Measurements from ENCODE around the gene OSCAR. TPM values are rescaled to one million over a fixed set of nuclear protein-coding genes. Genes with fewer than 3 reads are reported as not detected.

OSCAR gene
- total and polyA plus RNA-seq, 4 donors = 4.4 to 77.4 (median 49.4) TPM

- no peak for TF ChIP-seq CTCF (IDR thresholded peaks at IDR 0.05; ENCODE audit: control extremely low read depth, extremely low read depth)
- H3K9me3 ChIP-seq (ENCODE audit: control insufficient read depth in 4 of 4, insufficient read depth in 3 of 4, low read length in 3 of 4) = no peaks in the 10 kb centered on the region
- ATAC-seq (ENCODE audit: insufficient read depth, low FRiP score) = no peak
- H3K36me3 ChIP-seq (ENCODE audit: control insufficient read depth in 4 of 4, insufficient read depth in 4 of 4, low read length in 4 of 4) = peaks cover 8 to 49% (median 14%) of the 10 kb centered on the region in 4 donors
- no peak for DNase-seq
- no peak overlapping the region for H3K9ac ChIP-seq (ENCODE audit: insufficient read depth in 1 of 2, low read length in 2 of 2)
- H3K27ac ChIP-seq (ENCODE audit: low read depth in 1 of 2, low read length in 1 of 2) = no peak overlapping the region
- no peaks in the 10 kb centered on the region for H3K27me3 ChIP-seq (ENCODE audit: control insufficient read depth in 3 of 3, insufficient read depth in 3 of 3, low read length in 2 of 3)
- H3K4me1 ChIP-seq (ENCODE audit: control insufficient read depth in 5 of 5, insufficient read depth in 5 of 5, low read length in 5 of 5) = peaks cover 0 to 6% (median 0%) of the 10 kb centered on the region in 5 donors
- H3K4me3 ChIP-seq = no peak overlapping the region
- WGBS, 2 donors = 85 to 87% methylated on average over 21 of the region's 21 CpGs
These were observed 7.4 kb upstream of the OSCAR start for GRCh38 chr19:54107876-54108490.

- Histone ChIP-seq H3K9me3 (ENCODE audit: control insufficient read depth in 4 of 4, insufficient read depth in 3 of 4, low read length in 3 of 4) (no peaks in the 10 kb centered on the region), H3K4me1 (ENCODE audit: control insufficient read depth in 5 of 5, insufficient read depth in 5 of 5, low read length in 5 of 5) (peaks cover 0 to 6% (median 0%) of the 10 kb centered on the region in 5 donors), H3K9ac (ENCODE audit: insufficient read depth in 1 of 2, low read length in 2 of 2) (no peak overlapping the region), H3K4me3 (no peak overlapping the region), H3K27me3 (ENCODE audit: control insufficient read depth in 3 of 3, insufficient read depth in 3 of 3, low read length in 2 of 3) (no peaks in the 10 kb centered on the region), H3K27ac (ENCODE audit: low read depth in 1 of 2, low read length in 1 of 2) (no peak overlapping the region), H3K36me3 (ENCODE audit: control insufficient read depth in 4 of 4, insufficient read depth in 4 of 4, low read length in 4 of 4) (peaks cover 8 to 47% (median 14%) of the 10 kb centered on the region in 4 donors)
- DNase-seq (no peak), ATAC-seq (ENCODE audit: insufficient read depth, low FRiP score) (no peak)
- WGBS, 2 donors = 89 to 91% methylated on average over 15 of the region's 15 CpGs
- TF ChIP-seq CTCF (IDR thresholded peaks at IDR 0.05; ENCODE audit: control extremely low read depth, extremely low read depth) = no peak
These were observed 6.1 kb upstream of the OSCAR start for GRCh38 chr19:54106716-54107115.

- DNase-seq (no peak), ATAC-seq (ENCODE audit: insufficient read depth, low FRiP score) (no peak)
- Histone ChIP-seq H3K27me3 (ENCODE audit: control insufficient read depth in 3 of 3, insufficient read depth in 3 of 3, low read length in 2 of 3) (no peaks in the 10 kb centered on the region), H3K36me3 (ENCODE audit: control insufficient read depth in 4 of 4, insufficient read depth in 4 of 4, low read length in 4 of 4) (peaks cover 8 to 43% (median 12%) of the 10 kb centered on the region in 4 donors), H3K9ac (ENCODE audit: insufficient read depth in 1 of 2, low read length in 2 of 2) (no peak overlapping the region), H3K4me3 (no peak overlapping the region), H3K9me3 (ENCODE audit: control insufficient read depth in 4 of 4, insufficient read depth in 3 of 4, low read length in 3 of 4) (no peaks in the 10 kb centered on the region), H3K27ac (ENCODE audit: low read depth in 1 of 2, low read length in 1 of 2) (no peak overlapping the region), H3K4me1 (ENCODE audit: control insufficient read depth in 5 of 5, insufficient read depth in 5 of 5, low read length in 5 of 5) (peaks cover 0 to 6% (median 0%) of the 10 kb centered on the region in 5 donors)
- TF ChIP-seq CTCF (IDR thresholded peaks at IDR 0.05; ENCODE audit: control extremely low read depth, extremely low read depth) = no peak
- WGBS, 2 donors = 86 to 92% methylated on average over 10 of the region's 10 CpGs
These were observed 5.2 kb upstream of the OSCAR start for GRCh38 chr19:54105796-54106195.
